ENCODE measurements around the gene AUTS2. TPM values are rescaled to one million over a fixed set of nuclear protein-coding genes. Genes with fewer than 3 reads are reported as not detected.

AUTS2 gene
- total RNA-seq, 6 experiments from 2014 or later, result 10.4 to 32.0 (median 19.3) TPM

- Histone ChIP-seq H3K4me3 (no peak overlapping the region), H3K9me3 (no peaks in the 10 kb centered on the region), H3K27me3 (no peaks in the 10 kb centered on the region), H3K4me1 (no peaks in the 10 kb centered on the region), H3K27ac (no peak overlapping the region), H3K36me3 (no peaks in the 10 kb centered on the region)
- WGBS (ENCODE audit: insufficient coverage, low coverage, low lambda C conversion rate, missing lambda C conversion rate), result 62% methylated on average over 3 of the region's 3 CpGs
- DNase-seq (no peak), ATAC-seq (no peak)
- TF ChIP-seq POLR2A (IDR thresholded peaks at IDR 0.05), result no peak
- intact Hi-C loops (cut with DNase I), result no loop called here
These were observed 279.7 kb downstream of the AUTS2 start for GRCh38 chr7:69878015-69878414.

- ATAC-seq (no peak), DNase-seq (no peak)
- Histone ChIP-seq H3K27me3 (no peaks in the 10 kb centered on the region), H3K27ac (no peak overlapping the region), H3K36me3 (no peaks in the 10 kb centered on the region), H3K4me1 (no peaks in the 10 kb centered on the region), H3K9me3 (no peaks in the 10 kb centered on the region), H3K4me3 (no peak overlapping the region)
- intact Hi-C loops (cut with DNase I), result no loop called here
- WGBS (ENCODE audit: insufficient coverage, low coverage, low lambda C conversion rate, missing lambda C conversion rate), result 73% methylated on average over 3 of the region's 3 CpGs
- TF ChIP-seq CTCF (IDR thresholded peaks at IDR 0.05) (no peak), POLR2A (IDR thresholded peaks at IDR 0.05) (no peak)
These were observed 280.3 kb downstream of the AUTS2 start for GRCh38 chr7:69878591-69878990.

- TF ChIP-seq CTCF (IDR thresholded peaks at IDR 0.05), result no peak
- TF ChIP-seq POLR2A (IDR thresholded peaks at IDR 0.05), result no peak
- WGBS (ENCODE audit: insufficient coverage, low coverage, low lambda C conversion rate, missing lambda C conversion rate), result 88% methylated on average over 2 of the region's 3 CpGs
- no peak for ATAC-seq
- no peaks in the 10 kb centered on the region for H3K4me1 ChIP-seq
- H3K27me3 ChIP-seq, result no peaks in the 10 kb centered on the region
- H3K4me3 ChIP-seq, result no peak overlapping the region
- no peak overlapping the region for H3K27ac ChIP-seq
- H3K36me3 ChIP-seq, result no peaks in the 10 kb centered on the region
- intact Hi-C loops (cut with DNase I), result no loop called here
- DNase-seq, result no peak
- no peaks in the 10 kb centered on the region for H3K9me3 ChIP-seq
These were observed 281.7 kb downstream of the AUTS2 start for GRCh38 chr7:69879989-69880388.

GRCh38 chr7:69880840-69881239, 282.6 kb downstream of the AUTS2 start:
- TF ChIP-seq CTCF (IDR thresholded peaks at IDR 0.05) (no peak), POLR2A (IDR thresholded peaks at IDR 0.05) (no peak)
- Histone ChIP-seq H3K36me3 (no peaks in the 10 kb centered on the region), H3K27ac (no peak overlapping the region), H3K9me3 (no peaks in the 10 kb centered on the region), H3K27me3 (no peaks in the 10 kb centered on the region), H3K4me3 (no peak overlapping the region), H3K4me1 (no peaks in the 10 kb centered on the region)
- ATAC-seq (no peak), DNase-seq (no peak)
- WGBS (ENCODE audit: insufficient coverage, low coverage, low lambda C conversion rate, missing lambda C conversion rate), result 86% methylated on average over 3 of the region's 3 CpGs
- intact Hi-C loops (cut with DNase I), result no loop called here

- TF ChIP-seq CTCF (IDR thresholded peaks at IDR 0.05) (no peak), POLR2A (IDR thresholded peaks at IDR 0.05) (no peak)
- Histone ChIP-seq H3K4me1 (no peaks in the 10 kb centered on the region), H3K4me3 (no peak overlapping the region), H3K9me3 (no peaks in the 10 kb centered on the region), H3K27me3 (no peaks in the 10 kb centered on the region), H3K27ac (no peak overlapping the region), H3K36me3 (no peaks in the 10 kb centered on the region)
- 78% methylated on average over 1 of the region's 1 CpG for WGBS (ENCODE audit: insufficient coverage, low coverage, low lambda C conversion rate, missing lambda C conversion rate)
- intact Hi-C loops (cut with DNase I), result no loop called here
- DNase-seq (no peak), ATAC-seq (no peak)
These were observed 284.0 kb downstream of the AUTS2 start for GRCh38 chr7:69882269-69882668.
